NCI-H748 (cell line): ENCODE data around the gene CCDC178.
"Not testable (repeated sequence)": the region's sequence is repeated elsewhere in the genome, so short reads cannot be mapped to it uniquely, and the experiment has no call there.

Experiments used
- DNase-seq: peaks from one replicate; lab custom pipeline; 2025; ENCODE audit not compliant: unreplicated experiment; lab: John Stamatoyannopoulos, UW

Gene CCDC178

DNA sequence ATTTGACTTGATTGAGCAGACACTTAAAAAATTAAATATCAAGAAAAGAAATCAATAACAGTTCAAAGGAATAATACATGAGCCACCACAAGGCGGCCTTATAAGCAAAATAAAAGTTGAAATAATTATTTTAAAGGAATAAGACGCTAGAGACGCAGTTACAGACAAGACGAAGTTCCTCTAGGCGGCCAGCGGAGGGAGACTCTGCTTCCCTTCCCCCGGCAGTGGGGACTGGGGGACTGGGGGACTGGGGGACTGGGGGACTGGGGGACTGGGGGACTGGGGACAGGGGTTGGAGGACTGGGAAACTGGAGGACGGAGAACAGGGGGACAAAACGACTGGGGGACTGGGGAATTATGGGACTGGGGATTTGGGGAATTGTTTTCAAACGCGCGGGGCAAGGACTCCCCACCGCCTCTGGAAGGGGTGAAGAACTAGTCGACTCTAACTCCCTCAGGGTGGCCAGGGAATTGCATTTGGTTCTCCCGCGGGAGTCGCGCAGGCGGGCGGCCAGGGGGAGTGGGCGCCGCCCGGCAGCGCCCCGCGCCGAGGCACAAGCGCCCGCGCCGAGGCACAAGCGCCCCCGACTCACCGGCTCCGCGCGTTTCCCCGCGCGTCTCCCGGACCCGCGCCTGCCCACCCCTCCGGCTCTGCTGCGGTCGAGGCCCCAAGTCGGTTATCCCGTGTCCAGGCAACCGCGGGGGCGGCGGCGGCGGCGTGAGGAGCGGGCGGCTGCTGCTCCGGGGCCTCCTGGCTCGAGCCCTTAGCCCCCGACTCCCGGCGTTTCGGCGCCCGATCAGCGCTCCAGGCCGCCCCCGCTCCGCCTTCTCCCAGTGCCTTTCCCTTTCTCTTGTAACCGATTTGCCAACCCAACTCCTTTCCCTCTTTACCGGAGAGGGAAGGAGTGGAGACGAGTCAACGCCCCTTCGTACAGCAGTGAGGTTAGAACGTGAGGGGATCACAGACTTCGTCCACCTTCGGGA lies at the start of gene CCDC178:
Gene CCDC178 (minus strand): TSS at position 662 of the 984 bp plus-strand sequence. CDS start 28,633 bp downstream, outside the sequence.
- DNase-seq, result peak; percentile 81

GRCh38 chr18:33483908-33484307 lies 43.4 kb upstream of the CCDC178 start:
- no peak for DNase-seq

DNA sequence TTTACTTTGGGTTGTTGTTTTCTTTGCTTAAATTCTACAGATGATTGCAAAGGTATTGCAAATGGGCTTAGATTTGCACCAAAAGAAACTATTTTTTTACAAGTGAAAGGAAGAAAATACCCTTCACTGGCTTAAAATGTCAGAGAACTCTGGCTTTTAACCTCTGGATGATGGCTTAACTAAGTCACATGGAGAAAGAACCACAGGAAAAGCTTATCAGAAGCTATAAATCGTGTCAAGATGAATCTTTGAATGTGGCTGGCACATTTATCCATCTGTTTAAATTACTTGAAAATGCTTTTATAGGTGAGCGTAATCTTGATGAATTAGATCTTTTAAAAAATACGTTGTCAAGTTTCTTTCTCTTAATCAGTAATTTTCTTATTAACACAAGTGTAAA lies 32.0 kb upstream of the CCDC178 start:
- DNase-seq, result no peak

DNA sequence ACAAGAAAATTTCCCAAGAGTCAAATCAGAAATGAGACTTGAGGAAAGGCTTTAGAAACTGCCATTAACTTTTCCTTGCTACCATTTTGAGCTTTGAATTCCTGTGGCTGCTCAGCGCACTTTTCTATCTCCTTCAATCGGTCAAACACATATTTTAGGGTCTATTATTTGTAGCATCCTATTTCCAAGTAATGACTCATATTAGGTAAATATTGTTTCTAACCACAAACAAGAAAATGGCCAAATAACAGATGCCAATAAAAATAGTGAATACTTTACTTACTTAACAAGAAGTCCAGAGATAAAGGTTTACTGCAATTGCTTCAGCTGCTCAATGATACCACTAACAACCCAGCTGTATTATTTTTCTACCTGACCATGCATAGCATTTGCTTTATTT lies 29.7 kb upstream of the CCDC178 start:
- no peak for DNase-seq

- no peak for DNase-seq
These were observed 29.2 kb upstream of the CCDC178 start for GRCh38 chr18:33469699-33470098.

DNA sequence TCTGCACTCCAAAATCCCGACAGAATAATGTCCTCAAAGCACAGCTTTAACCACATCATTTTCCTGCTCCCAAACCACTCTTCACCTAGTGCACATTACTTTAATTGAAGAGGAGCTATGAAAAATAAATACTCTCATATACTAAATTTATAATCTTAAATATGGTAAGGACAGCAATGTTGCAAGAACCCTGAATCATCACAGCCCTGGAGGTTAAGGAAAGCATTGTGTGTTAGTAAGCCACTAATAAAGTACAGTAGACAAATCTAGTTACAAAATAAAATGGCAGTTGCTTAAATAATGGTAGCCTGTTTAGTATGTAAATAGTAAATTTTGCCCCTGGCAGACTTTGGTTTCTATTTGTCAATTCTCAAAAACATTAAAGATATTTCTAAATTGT lies 27.0 kb upstream of the CCDC178 start:
- no peak for DNase-seq

- DNase-seq, result no peak
These were observed 26.3 kb upstream of the CCDC178 start for GRCh38 chr18:33466822-33467221.

GRCh38 chr18:33460681-33461080 lies 20.2 kb upstream of the CCDC178 start:
- no peak for DNase-seq

DNA sequence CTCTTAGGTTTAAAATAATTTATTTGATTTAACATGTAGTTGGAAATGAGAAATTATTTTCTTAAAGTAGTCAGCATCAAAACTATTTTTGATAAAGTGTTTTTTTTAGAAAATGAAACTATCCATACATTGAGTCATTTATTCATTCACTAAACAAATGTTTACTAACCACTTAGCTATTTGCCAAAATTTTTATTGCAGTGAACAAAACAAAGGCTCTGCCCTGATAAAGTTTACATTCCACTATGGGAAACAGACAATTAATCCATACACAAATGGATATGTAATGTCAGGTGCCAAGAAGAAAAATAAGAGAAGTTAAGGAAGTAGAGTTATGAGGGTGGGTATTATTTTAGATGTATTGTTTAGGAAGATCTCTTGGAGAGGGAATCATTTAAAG lies 19.1 kb upstream of the CCDC178 start:
- peak; percentile 38 for DNase-seq

GRCh38 chr18:33446604-33447003 lies 6.1 kb upstream of the CCDC178 start:
- no peak for DNase-seq

DNA sequence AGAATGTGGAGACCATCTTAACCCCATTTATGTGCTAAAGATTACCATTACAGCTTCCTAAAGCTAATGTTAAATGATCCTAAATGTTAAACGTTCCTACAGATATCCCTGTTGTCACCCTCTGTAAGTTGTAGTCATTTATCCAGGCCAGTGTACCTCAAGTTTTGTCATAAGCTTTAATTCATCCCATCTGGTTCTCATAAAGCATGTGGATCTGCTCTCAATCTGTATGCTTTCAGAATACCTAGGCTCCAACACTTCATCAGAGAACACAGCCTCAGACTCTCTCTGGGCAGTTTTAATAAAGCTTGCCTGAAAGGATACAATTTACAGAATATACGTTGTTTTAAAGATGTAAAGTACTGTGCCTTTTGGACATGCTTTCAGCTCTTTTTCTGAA lies 4.2 kb upstream of the CCDC178 start:
- DNase-seq, result no peak

- no peak for DNase-seq
These were observed 7.7 kb downstream of the CCDC178 start for GRCh38 chr18:33432857-33433256.

DNA sequence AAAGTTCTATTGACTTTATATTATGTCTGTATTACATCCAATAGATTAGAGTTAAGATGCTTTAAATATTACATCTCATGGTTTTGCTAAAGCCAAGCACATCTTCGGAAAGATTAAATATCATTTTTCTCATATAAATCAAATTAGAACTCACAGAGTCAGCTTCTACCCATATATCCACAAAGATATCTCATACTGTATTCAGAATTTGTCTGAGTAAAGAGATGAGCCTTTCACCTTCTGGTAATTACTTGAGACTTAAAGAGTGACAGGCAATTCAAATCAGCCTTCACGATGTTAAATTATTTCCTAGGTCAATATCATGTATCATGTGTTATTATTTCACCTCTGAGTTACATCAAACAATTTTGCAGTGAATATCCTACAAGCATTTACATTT lies 13.0 kb downstream of the CCDC178 start:
- DNase-seq, result no peak

GRCh38 chr18:33424266-33424946 lies 16.1 kb downstream of the CCDC178 start:
- DNase-seq, result no peak

GRCh38 chr18:33421225-33421624 lies 19.3 kb downstream of the CCDC178 start:
- DNase-seq, result no peak

DNA sequence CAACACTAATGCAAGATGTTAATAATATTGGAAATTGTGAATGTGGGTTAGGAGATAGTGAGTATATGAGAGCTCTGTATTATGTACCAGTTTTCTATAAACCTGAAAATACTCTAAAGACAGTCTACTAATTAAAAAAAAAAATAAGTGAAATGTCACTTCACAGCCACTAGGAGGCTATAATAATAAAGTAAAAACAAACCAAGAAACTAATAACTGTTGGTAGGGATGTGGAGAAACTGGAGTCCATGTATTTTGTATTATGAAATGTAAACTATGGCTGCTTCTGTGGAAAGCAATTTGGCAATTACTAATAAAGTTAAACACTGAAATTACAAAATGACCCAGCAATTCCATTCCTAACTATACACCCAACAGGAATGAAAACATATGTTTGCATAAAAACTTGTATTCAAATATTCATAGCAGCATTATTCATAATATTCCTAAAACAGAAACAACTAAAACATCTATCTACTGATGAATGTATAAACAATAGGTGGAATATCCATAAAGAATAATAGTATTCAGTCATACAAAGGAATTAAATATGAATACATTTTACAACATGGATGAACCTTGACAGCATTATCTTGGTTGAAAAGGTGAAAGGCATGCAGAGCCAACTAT lies 36.2 kb downstream of the CCDC178 start:
- DNase-seq, result no peak

- DNase-seq, result not testable (repeated sequence)
These were observed 41.6 kb downstream of the CCDC178 start for GRCh38 chr18:33398939-33399338.

- DNase-seq, result no peak
These were observed 64.7 kb downstream of the CCDC178 start for GRCh38 chr18:33375829-33376228.

DNA sequence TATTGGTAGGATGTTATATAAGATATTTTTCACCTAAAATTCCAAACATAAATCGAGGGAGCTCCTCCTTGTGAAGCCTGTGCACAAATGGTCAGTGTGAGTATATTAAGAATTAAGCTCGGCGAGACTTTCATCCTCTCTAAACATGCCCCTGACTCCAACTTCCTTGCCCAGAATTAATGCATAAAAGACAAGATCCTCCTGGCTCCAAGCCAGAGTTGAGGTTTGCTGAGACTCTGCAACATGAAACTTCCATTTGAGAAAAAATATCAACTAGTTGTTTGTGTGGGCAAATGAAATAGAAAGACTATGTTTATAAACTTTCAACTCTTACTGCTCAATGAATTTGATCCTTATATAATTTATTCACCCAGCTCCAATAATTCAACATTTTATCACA lies 68.1 kb downstream of the CCDC178 start:
- no peak for DNase-seq

GRCh38 chr18:33369711-33370449 lies 70.6 kb downstream of the CCDC178 start:
- peak; percentile 72 for DNase-seq

DNA sequence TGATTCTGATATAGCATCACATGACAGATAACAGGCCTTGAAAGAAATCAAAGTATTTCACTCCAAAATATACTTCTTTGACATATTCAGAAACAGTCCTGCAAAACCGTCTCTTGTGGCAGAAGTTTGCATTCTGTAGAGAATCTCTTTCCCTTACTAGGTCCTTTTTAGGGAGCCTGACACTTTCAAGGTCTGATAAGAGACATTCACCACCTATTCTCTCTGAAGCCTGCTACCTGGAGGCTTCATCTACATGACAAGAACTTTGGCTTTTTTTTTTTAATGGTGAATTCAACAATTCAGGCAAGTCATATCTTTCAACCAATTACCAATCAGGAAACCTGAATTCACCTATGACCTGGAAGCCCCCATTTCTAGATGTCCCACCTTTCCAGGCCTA lies 83.8 kb downstream of the CCDC178 start:
- no peak for DNase-seq
